Sigmoid colon (tissue), 7 donors: ENCODE data around the gene ARMH1. TPM values are rescaled to one million over a fixed set of nuclear protein-coding genes. Genes with fewer than 3 reads are reported as not detected.

ENCODE experiments used
- DNase-seq: peaks from one replicate; pipeline ENCODE4 v3.0.0-alpha.2; 2019
- H3K27ac ChIP-seq, 4 donors: fragments of 200-600 bp; sonication (generic); one replicate each; pipeline ENCODE4 v1.5.1; 2016 to 2019; ENCODE audit warnings: mild to moderate bottlenecking in 1 of 4
- H3K27me3 ChIP-seq, 3 donors: fragments of 200-600 bp; sonication (generic); one replicate each; pipeline ENCODE4 v1.5.1; 2019; ENCODE audit warnings: mild to moderate bottlenecking in 1 of 3
- H3K36me3 ChIP-seq, 4 donors: fragments of 200-600 bp; sonication (generic); one replicate each; pipeline ENCODE4 v1.5.1; 2016 to 2019
- H3K4me1 ChIP-seq, 4 donors: fragments of 200-600 bp; sonication (generic); one replicate each; pipeline ENCODE4 v1.5.1; 2017 to 2019
- H3K4me3 ChIP-seq, 4 donors: fragments of 200-600 bp; sonication (generic); one replicate each; pipeline ENCODE4 v1.5.1; 2017 to 2019; ENCODE audit warnings: mild to moderate bottlenecking in 2 of 4, moderate library complexity in 1 of 4
- H3K9me3 ChIP-seq, 4 donors: fragments of 200-600 bp in 3 of 4; sonication (generic) in 3 of 4; one replicate each; pipeline versions ENCODE4 v1.5.1 to v1.6.1; 2013 to 2019
- EP300 ChIP-seq, 4 donors: sonication (generic); formaldehyde crosslinking; IDR thresholded peaks; one replicate each; pipeline ENCODE4 v1.6.1; 2017; ENCODE audit warnings: antibody characterized with exemption in 4 of 4
- POLR2A ChIP-seq, 2 donors: fragments of 450-650 bp; IDR thresholded peaks; one replicate each; pipeline ENCODE4 v1.6.1; 2016; ENCODE audit warnings: antibody characterized with exemption in 2 of 2, mild to moderate bottlenecking in 2 of 2, moderate library complexity in 2 of 2
- POLR2AphosphoS5 ChIP-seq, 4 donors: sonication (generic); formaldehyde crosslinking; IDR thresholded peaks; one replicate each; pipeline ENCODE4 v1.6.1; 2017; ENCODE audit warnings: antibody characterized with exemption in 4 of 4
- WGBS, 2 donors: extraction: QIAGEN DNeasy Blood & Tissue Kit; methylation state at CpG; one replicate each; pipeline ENCODE4 v1.1.7; 2013; 5-methylcytosine and 5-hydroxymethylcytosine counted together
- intact Hi-C: fragments of 100-400 bp; cut with DNase I; formaldehyde crosslinking; loops from one replicate; pipeline ENCODE4 v1.15.1; 2023
- polyA plus RNA-seq, 3 donors: library from polyadenylated mRNA; stranded (reverse); fragments of 200-250 nt; gene quantifications; one replicate each; pipeline ENCODE4 v1.2.3, GENCODE V29; 2013
- total RNA-seq, 4 donors: library from RNA; depleted of rRNA; stranded (reverse); fragments of >200 nt; gene quantifications; one replicate each; pipeline ENCODE4 v1.1.0, GENCODE V29; 2016
- TF ChIP-seq, protein P1 (sequence below), 4 experiments: fragments of 450-650 bp in 3 of 4; fragments of 200-600 bp in 1 of 4; IDR thresholded peaks; one replicate each; pipeline ENCODE4 v1.5.1; 2016 to 2019; ENCODE audit warnings: antibody characterized with exemption in 4 of 4, mild to moderate bottlenecking in 3 of 4, moderate library complexity in 2 of 4
- donor health status: healthy with polysubstance abuse.
- donor health status: Bipolar disorder and iron deficiency.
- donor health status: healthy.

Gene ARMH1
- total and polyA plus RNA-seq, 7 donors = 0.33 to 23.0 (median 1.3) TPM; not detected in 3

DNA sequence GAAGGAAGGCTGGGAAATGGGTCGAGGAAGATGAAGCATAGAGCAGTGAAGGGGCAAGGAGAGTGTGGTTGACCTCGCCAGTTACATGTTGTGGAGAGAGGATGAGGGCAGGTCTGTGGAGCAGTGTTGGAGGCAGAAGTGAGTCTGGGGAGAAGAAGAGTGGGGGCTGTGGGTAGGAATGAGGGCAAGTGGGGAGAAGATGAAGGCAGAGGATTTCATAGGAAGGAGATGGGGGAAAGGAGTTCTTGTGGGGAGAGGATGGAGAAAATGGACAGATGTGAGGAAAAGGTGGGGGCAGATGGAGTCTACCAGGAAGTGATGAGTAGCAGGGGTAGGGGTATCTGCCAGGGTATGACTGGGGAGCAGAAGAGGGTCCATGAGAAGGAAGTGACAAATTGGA is 3.6 kb downstream of the ARMH1 start:
- intact Hi-C loops = no loop called here
- Histone ChIP-seq H3K4me1 (peaks cover 0 to 18% (median 14%) of the 10 kb centered on the region in 4 donors), H3K4me3 (no peak overlapping the region), H3K27me3 (no peaks in the 10 kb centered on the region), H3K9me3 (no peaks in the 10 kb centered on the region), H3K27ac (no peak overlapping the region), H3K36me3 (no peaks in the 10 kb centered on the region)
- 90 to 93% methylated on average over 2 of the region's 2 CpGs for WGBS, 2 donors
- TF ChIP-seq POLR2AphosphoS5 (IDR thresholded peaks at IDR 0.05) = no peak
- TF ChIP-seq EP300 (IDR thresholded peaks at IDR 0.05) = no peak
- TF ChIP-seq, protein P1, sequence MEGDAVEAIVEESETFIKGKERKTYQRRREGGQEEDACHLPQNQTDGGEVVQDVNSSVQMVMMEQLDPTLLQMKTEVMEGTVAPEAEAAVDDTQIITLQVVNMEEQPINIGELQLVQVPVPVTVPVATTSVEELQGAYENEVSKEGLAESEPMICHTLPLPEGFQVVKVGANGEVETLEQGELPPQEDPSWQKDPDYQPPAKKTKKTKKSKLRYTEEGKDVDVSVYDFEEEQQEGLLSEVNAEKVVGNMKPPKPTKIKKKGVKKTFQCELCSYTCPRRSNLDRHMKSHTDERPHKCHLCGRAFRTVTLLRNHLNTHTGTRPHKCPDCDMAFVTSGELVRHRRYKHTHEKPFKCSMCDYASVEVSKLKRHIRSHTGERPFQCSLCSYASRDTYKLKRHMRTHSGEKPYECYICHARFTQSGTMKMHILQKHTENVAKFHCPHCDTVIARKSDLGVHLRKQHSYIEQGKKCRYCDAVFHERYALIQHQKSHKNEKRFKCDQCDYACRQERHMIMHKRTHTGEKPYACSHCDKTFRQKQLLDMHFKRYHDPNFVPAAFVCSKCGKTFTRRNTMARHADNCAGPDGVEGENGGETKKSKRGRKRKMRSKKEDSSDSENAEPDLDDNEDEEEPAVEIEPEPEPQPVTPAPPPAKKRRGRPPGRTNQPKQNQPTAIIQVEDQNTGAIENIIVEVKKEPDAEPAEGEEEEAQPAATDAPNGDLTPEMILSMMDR (IDR thresholded peaks at IDR 0.05) = no peak
- TF ChIP-seq POLR2A (IDR thresholded peaks at IDR 0.05) = no peak
- no peak for DNase-seq

DNA sequence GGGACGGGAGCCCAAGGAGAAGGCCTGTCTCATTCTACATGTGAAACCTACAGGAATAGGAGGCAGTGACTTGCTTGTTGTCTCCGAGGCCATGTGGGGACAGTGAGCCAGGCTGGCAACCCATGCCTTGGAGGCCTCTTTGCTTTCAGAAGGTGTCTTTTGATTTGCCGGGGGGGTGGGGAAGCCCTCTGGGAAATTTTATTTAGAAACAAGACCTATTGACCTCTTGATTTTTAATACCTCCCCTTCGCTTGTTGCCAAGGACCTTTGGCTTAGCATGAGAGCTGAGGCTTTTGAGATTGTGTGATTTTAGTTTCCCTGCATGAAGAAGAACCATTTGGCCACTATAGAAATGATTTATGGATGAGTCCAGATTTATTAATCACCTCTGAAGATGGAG is 4.1 kb downstream of the ARMH1 start:
- no peak for DNase-seq
- intact Hi-C loops = no loop called here

DNA sequence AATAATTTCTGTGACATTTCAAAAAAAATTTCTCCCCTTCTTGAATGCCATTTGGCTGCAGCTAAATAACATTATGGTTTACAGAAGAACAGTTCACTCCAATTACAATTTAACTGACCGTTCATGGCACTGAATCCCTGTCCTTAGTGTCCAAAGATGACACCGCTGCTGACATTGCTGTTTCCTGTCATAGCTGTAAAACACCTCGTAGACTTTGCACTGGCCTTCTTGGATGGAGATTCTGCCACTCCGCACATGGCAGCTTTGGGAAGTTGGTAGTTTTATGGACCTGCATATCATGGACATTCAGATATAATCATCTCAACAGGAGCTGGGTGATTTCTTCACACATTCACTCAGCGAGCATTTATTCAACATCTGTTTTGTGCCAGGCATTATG is 5.0 kb downstream of the ARMH1 start:
- no peak for DNase-seq
- Histone ChIP-seq H3K9me3 (no peaks in the 10 kb centered on the region), H3K4me1 (peaks cover 0 to 12% (median 9%) of the 10 kb centered on the region in 4 donors), H3K27ac (no peak overlapping the region), H3K36me3 (no peaks in the 10 kb centered on the region), H3K27me3 (no peaks in the 10 kb centered on the region), H3K4me3 (no peak overlapping the region)
- TF ChIP-seq POLR2A (IDR thresholded peaks at IDR 0.05) = no peak
- no peak for TF ChIP-seq POLR2AphosphoS5 (IDR thresholded peaks at IDR 0.05)
- TF ChIP-seq EP300 (IDR thresholded peaks at IDR 0.05) = no peak
- TF ChIP-seq, protein P1 (IDR thresholded peaks at IDR 0.05) = no peak
- intact Hi-C loops = no loop called here
- 86 to 90% methylated on average over 5 of the region's 5 CpGs for WGBS, 2 donors

More for the DNA sequence above, 4.1 kb downstream of the ARMH1 start:
- TF ChIP-seq, protein P1 (IDR thresholded peaks at IDR 0.05) = no peak
- TF ChIP-seq POLR2A (IDR thresholded peaks at IDR 0.05) = no peak
- no peak for TF ChIP-seq POLR2AphosphoS5 (IDR thresholded peaks at IDR 0.05)
- no peak for TF ChIP-seq EP300 (IDR thresholded peaks at IDR 0.05)
- Histone ChIP-seq H3K4me1 (peaks cover 0 to 13% (median 9%) of the 10 kb centered on the region in 4 donors), H3K4me3 (no peak overlapping the region), H3K36me3 (no peaks in the 10 kb centered on the region), H3K27me3 (no peaks in the 10 kb centered on the region), H3K9me3 (no peaks in the 10 kb centered on the region), H3K27ac (no peak overlapping the region)
- WGBS, 2 donors = 90 to 91% methylated on average over 4 of the region's 4 CpGs

DNA sequence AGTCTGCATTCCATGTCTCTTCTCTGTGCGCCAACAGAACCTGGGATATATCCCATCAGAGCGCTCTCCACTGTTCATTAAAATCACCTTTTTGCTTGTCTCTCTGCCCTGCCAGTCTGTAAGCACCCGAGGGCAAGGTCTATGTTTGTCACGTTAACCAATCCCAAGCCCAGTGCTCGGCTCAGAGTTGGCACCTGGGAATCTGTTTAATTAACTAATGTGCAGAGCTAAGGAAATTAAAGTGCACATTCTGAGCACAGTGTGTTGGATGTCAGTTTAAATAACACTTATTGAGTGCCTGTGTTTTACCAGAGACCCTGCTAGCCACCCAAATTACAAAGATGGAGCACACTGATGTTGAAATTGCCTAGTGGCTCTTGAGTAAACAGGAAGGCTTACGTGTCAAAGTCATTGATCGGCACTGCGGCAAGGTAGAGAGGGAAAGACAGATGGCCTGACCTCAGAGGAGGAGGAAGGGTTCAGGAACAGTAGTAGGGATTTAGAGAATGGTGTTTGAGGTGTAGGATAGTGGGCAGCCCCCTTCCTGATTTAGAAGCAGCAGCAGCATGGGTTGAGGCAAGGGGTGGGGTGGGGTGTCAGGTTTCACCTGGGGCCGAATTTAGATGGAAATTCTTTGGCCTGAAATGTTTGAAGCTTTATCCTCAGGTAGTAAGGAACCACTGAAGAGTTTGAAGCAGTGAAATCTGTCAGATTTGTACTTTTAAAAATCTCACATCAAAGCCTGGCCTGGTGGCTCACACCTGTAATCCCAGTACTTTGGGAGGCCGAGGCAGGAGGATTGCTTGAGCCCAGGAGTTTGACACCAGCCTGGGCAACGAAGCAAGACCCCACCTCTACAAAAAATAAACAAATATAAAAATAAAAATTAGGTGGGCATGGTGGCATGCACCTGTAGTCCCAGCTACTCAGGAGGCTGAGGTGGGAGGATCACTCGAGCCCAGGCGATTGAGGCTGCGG is 7.7 kb downstream of the ARMH1 start:
- 71 to 84% methylated on average over 14 of the region's 14 CpGs for WGBS, 2 donors

More for the DNA sequence above, 7.7 kb downstream of the ARMH1 start:
- Histone ChIP-seq H3K27ac (no peak overlapping the region), H3K36me3 (no peaks in the 10 kb centered on the region), H3K4me1 (no peaks in the 10 kb centered on the region), H3K9me3 (no peaks in the 10 kb centered on the region), H3K27me3 (no peaks in the 10 kb centered on the region), H3K4me3 (no peak overlapping the region)
- intact Hi-C loops = no loop called here
- DNase-seq = no peak
- no peak for TF ChIP-seq POLR2A (IDR thresholded peaks at IDR 0.05)
- TF ChIP-seq, protein P1 (IDR thresholded peaks at IDR 0.05) = no peak
